HG03196 (cell line): ENCODE measurements around the gene RAPGEF2.
"Not testable (repeated sequence)": the region's sequence is repeated elsewhere in the genome, so short reads cannot be mapped to it uniquely, and the experiment has no call there.

Experiments
- ATAC-seq: cut with Tn5 transposase; IDR thresholded peaks from one replicate; pipeline ENCODE4 v1.9.1; 2021; ENCODE audit not compliant: unreplicated experiment

The RAPGEF2 gene

DNA sequence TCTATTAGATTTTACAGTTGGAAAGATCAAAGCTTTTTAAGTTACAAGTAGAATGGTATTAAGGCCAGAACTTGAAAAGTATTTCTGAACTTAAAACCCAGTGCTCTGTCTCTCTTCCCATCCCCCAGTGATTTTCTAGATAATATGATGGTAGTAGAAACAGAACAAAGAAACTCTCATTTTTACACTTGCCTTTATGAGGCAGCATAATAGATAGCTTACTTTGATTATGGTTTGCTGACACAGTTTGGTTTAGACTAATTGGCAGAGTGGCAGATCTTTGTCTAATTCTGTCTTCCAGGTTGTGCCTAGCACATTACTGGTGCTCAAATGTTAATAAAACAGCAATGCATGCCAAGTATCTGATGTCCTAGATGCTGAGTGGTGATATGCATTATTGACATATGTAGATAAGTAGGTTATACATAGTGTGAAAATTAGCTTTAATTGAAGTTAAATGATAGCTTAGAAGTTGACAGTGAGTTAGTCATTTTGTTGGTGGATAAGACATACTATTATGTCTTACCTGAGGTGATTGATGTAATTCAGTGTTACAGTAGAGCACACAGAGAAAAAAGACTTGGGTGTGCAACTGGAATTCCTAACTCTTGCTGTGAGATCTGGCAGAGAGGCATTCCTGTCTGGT is 4.3 kb upstream of the RAPGEF2 start:
- ATAC-seq: no peak

DNA sequence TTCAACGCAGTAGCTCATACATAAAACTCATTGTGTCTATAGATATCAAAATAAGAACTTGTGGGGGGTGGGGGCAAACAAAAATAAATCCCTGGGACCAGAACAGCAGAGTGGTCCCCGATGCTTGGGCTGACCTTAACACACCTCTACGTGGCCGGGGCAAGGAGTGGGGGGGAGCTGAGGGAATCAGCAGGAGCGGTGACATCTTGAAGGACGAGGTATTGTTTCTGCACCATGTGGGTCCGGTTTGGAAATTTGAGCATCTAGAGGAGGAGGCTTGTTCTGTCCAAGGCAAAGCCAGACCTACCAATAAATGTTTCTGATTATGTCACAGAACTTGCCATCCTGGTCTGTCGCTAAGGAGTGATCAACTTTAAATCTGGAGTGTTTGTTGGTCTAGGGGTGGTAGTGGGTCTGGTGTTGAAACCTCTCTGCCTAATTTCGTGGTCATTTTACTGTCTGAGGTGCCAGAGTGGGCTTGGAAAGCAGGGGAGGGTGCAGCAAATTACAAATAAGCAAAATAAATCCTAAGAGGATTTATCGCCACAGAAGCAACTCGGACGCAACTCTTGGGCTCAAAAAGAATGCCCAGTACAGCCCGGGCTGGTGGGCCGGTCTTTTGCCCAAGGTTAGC is 774 bp upstream of the RAPGEF2 start:
- ATAC-seq: no peak

DNA sequence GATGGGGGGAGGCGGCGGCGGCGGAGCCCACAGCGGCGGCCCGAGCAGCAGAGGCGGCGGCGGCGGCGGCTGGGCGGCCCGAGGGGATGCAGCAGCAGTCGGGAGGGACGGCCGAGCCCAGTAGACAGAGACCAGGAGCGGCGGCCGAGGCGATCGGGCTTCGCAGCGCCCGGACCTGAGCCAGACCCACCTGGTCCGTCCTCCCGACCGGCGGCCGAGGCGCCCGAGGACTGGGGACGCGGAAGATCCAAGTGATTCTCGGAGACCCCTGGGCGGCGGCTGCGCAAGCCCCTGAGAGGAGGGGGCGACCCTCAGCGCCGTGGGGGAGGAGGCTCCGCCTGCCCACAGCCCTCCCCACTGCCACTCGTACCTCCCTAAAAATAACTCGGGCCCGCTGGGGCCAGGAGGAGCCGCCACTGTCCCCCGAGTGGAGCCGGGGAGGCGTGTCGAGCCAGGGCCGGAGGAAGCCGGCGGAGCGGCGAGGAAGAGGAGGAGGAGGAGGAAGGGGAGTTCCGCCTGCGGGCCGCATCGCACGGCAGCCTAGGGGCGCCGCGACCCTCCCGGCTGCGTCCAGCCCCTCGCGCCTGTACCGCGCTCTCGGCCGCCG is 608 bp downstream of the RAPGEF2 start:
- peak; percentile 22 for ATAC-seq

DNA sequence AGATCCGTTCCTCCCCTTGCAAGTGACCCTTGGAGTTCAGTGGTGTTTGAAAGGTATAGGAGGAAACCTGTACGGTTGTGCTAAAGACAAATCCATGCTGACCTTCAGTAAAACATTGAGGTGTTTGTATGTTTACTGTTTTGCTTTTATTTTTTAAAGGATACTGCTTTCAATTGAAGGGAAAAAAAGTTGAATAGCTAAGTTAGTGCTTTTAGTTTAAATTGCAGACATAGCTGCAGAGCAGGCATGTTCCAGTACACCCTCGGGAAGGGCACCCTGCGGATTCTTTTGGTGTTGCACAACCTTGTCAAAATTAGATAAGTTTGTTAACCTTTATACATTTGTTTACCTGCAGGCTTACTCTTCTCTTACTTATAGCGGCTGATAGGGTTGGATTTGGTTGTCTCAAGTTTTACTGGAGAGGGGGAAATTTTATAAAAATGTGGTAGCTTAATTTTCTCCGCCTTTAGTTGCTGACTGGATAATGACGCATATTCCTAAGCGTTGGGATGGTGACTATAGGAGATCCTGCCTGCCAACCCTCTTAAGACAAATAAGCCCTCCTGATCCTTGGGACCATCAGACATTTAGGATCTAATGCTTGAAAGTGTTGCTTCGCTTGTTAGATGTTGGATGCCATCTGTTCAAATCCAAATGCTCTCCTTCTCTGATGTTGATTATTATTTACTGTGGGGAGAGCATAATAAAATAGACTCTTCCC is 2.0 kb downstream of the RAPGEF2 start:
- ATAC-seq: no peak

DNA sequence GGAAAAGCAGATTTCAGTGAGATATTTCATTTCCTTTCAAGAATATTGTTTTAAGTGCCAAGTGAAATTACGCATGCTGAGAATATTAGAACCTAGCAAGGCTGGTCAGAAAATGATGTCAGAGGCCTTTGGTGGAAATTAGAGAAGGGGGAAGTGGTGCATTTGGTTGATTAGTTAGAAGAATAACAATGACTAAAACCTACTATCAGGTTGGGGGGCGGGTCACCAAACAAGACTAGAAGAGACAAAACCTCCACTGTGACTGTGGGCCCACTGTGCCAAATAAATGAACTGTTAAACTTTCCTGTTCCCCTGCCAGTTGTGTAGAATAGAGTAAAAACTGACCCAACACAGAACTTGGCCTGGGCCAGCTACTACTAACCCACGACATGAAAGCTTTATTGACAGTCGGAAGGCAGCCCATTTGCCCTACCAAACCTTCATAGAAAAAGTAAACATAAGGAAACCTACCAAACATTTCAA is 2.9 kb downstream of the RAPGEF2 start:
- ATAC-seq: no peak

DNA sequence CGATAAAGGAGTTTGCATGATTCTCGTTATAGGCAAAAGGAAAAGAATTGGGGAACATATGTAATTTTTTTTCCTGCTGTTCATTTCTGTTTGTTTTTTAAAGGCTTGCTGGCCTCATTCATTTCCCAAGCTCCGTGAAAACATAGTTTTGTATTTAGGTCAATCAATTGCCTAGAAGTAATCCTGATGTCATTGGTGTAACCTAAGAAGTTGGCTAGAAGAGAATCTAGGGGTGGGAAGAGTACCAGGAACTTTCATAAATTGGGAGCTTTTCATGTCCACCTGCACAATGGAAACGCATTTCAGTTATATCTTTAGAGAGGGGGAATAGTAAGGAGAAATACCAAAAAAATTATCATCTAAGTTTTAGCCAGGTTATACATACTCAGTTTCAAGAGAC is 3.8 kb downstream of the RAPGEF2 start:
- ATAC-seq: no peak

DNA sequence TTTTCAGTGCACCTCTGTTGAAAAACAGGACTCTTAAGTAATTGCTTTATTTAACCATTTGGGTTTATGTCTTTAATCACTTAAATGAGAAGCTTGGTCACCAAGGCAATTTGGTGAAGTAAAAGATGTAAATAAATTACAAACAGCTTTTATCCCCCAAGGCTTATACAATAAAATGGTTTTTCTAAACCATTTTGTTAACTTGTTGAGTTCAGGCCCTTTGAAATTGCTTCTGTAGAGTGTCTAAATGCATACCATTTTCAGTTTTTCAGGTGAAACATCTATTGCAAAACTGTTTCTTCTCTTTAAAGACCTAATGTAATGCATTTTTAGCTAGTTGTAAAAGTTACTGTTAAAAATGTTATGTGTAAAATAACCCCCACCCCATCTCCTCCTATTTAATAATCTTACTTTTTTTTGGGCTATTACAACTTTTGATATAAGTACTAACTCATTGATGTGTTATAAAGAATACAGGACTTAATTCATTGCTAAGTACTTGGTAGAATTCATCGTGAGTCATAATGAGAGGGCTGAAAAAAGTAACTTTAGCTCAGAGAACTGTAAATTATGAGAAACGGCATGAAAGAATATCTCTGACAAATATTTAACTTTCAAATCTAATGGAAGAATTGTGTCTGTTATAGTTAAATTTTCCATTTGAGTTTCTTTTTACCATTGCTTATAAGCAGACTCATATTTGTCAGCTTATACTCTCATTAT is 4.5 kb downstream of the RAPGEF2 start:
- no peak for ATAC-seq

DNA sequence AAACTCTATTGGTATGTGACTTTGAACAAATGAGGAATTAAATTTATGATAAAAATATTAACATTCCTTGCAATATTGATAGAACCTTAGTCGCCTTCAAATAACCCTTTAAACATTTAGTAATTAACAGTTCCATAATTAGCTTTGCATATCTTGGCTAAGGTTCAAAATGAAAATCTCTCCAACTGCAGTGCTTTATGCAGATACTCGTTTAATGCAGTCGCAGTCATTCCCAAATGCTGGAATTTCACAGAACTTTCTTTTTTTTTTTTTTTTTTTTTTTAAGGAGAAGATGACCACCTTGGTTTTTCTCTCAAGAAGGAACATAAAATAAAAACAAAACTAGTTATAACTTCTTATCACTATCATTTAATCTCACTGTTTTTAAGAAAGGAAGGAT is 5.2 kb downstream of the RAPGEF2 start:
- ATAC-seq: no peak

DNA sequence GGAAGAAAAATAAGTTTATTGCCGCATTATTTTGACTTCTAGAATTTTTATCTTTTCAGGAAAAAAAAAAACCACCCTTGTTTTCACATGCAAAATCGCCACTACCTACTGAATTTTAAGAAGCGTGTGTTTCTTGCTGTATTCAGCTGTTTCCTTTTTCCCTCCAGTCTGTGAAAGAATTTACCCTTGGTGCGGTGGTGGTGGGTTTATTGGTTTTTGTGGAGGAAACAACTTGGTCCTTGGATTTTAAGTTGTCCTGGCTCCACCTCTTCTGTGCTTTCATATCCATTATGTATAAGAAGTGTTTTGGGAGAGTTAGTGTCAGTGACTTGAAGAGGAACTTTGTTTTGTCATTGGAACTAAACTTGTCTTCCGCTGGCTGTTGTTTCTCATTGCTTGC is 8.1 kb downstream of the RAPGEF2 start:
- ATAC-seq: no peak

DNA sequence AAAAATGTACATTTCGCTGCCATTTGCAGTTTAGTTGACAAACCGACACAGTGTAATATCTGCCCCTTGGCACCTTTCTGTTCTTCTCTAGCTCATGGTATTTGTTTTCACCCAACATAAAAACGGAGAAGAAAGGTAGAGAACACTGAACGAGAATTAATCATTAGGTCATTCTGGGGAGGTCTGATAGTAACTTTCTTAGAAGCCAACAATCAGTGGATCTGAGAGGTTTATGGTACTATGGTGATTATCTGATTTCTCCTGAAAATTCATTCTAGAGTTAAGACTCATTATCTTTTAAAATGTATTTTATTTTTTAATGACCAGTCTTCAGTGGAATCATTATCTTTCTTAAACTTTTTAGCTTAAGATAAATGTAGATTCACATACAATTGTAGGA is 8.5 kb downstream of the RAPGEF2 start:
- ATAC-seq: no peak

DNA sequence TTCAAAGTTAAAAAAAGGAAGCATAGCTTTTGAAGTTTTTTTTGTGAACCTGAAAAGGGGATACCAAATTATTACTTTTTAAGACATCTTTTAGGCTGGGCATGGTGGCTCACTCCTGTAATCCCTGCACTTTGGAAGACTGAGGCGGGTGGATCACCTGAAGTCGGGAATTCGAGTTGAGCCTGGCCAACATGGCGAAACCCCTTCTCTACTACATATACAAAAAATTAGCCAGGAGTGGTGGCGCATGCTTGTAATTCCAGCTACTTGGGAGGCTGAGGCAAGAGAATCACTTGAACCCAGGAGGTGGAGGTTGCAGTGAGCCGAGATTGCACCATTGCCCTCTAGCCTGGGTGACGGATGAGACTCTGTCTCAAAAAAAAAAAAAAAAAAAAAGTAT is 10.5 kb downstream of the RAPGEF2 start:
- ATAC-seq: not testable (repeated sequence)

DNA sequence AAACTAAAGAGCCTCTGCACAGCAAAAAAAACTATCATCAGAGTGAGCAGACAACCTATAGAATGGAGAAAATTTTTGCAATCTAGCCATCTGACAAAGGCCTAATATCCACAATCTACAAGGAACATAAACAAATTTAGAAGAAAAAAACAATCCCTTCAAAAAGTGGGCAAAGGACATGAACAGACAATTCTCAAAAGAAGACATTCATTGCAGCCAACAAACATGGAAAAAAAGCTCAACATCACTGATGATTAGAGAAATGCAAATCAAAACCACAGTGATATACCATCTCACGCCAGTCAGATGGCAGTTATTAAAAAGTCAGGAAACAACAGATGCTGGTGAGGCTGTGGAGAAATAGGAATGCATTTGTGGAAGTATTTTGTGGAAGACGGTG is 13.2 kb downstream of the RAPGEF2 start:
- not testable (repeated sequence) for ATAC-seq

DNA sequence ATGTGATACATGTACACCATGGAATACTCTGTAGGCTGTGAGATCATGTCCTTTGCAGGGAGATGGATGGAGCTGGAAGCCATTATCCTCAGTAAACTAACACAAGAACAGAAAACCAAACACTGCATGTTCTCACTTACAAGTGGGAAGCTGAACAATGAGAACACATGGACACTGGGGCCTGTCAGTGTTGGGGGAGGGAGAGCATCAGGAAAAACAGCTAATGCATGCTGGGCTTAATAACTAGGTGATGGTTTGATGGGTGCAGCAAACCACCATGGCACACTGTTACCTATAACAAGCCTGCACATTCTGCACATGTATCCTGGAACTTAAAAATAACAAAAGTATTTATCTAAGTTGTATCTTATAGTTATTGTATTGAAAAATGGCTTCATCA is 13.8 kb downstream of the RAPGEF2 start:
- not testable (repeated sequence) for ATAC-seq

DNA sequence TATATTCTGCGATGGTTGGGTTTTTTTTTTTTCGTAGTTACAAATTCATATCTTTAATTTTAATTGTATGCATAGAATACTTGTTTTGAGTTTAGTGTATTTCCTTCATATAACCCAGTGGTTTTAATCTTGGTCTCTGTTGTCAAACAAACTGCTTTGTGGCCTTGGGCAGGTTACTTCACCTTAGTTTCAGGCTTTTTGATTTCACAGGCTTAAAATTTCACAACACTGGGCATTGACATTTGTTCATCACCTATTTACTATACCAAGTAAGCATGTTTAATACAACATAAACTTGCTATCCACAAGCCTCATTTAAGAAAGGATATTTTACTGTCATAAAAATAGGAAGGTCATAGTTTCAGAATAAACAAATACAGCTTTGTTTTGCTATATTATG is 14.7 kb downstream of the RAPGEF2 start:
- no peak for ATAC-seq

DNA sequence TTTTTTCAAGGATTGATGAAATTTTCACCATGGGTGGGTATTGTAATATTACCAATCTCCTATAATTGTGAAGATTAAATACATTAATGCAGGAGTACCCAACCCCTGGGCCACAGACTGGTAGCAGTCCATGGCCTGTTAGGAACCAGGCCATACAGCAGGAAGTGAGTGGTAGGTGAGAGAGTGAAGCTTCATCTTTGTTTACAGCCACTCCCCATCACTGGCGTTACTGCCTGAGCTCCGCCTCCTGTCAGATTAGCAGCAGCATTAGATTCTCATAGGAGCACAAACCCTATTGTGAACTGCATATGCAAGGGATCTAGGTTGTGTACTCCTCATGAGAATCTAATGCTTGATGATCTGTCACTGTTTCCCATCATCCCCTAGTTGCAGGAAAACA is 15.1 kb downstream of the RAPGEF2 start:
- ATAC-seq: no peak

DNA sequence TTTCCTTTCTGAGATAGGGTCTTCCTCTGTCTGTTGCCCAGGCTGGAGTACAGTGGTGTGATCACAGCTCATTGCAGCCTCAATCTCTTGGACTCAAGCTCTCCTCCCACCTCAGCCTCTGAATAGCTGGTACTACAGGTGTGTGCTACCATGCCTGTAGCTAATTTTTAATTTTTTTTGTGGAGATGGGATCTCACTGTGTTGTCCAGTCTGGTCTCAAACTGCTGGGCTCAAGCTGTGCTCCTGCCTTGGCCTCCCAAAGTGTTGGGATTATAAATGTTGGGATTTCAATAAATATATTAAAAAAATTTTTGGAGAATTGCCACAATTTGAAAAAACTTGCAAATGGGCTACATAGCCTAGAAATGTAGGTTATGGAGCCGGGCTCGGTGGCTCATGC is 18.5 kb downstream of the RAPGEF2 start:
- no peak for ATAC-seq

DNA sequence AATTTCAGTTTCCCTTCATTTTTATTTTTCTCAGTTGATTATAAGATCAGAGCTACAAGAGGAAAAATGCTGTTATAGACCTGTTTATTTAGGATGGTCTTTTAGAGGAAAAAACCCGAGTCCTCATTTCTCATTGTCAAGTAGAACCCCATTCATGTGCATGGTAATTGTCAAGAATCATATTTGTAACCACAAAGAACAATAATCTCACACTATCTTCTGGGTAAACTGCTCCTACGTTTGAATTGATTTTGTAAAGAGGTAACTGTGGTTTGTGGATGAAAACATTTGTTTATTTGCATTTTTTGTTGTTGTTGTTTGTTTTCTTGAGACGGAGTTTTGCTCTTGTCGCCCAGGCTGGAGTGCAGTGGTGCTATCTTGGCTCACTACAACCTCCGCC is 23.8 kb downstream of the RAPGEF2 start:
- ATAC-seq: no peak

DNA sequence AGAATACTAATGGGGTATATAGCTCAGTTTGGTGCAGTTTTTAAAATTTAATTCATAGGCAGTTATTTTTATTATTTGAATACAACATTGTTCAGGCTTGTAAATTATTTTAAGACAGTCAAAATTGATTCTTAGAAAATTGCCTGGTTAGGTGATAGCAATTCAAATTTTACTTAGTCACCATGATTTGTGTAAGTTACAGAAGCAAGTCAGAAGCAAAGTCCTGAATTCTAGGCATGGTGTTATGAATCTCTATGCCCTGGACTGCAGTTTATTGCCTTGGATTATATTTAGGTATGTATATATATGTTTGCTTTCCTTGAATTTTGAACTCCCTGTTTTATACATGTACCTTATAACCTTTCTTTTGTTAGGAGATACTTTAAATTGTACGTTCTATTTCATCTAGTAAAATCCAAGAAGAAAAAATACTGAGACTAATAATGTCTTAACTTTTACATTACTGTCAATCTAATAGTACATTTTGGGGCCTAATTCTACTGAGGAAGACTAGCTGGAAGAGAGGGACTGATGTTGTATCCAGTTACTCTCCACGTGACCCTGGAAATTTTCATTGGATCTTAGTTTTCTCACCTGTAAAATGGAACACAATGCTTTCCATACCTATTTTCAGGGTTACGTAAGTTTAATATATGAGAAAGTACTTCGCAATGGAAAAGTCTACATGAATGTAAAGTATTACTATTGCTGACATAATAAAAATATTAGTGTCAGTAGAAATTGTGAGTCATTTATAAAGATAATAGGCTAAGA is 25.1 kb downstream of the RAPGEF2 start:
- ATAC-seq: no peak

DNA sequence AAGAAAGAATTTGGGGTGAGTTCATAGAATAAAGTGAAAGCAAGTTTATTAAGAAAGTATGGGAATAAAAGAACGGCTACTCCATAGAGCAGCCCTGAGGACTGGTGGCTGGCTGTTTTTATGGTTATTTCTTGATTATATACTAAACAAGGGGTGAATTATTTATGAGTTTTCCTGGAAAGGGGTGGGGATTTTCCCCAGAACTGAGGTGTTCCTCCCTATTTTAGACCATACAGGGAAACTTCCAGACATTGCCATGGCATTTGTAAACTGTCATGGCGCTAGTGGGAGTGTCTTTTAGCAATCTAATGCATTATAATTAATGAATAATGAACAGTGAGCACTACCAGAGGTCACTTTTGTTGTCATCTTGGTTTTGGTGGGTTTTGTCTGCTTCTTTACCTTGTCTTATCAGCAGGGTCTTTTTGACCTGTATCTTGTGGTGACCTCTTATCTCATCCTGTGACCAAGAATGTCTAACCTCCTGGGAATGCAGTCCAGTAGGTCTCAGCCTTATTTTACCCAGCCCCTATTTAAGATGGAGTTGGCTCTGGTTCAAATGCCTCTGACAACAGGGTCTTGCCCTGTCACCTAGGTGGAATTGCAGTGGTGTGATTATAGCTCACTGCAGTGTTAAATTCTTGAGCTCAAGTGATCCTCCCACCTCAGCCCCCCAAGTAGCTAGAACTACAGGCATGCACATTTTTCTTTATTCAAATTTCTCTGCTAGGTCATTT is 27.1 kb downstream of the RAPGEF2 start:
- ATAC-seq: no peak

DNA sequence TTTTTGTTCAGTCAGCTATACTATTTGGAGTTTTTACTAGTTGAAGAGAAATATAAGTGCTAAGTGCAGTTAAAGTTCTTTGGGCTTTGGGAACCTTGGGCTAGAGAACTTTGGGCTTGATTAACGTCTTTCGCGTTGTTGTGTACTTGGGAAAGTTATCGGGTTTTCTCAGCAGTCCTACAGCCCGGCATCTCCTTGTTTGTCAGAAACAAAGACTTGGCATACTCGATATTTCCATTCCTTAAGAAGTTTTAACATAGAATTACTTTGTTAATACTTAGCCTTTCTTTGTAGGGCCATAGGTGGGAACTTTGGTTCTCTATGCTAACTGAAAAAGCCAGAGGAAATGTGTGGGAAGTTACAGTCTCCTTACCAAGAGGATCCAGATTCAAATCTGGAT is 28.7 kb downstream of the RAPGEF2 start:
- no peak for ATAC-seq
